Panc1 (cell line): ENCODE measurements around the gene POU4F1. TPM values are rescaled to one million over a fixed set of nuclear protein-coding genes. Genes with fewer than 3 reads are reported as not detected.

Experiments
- ATAC-seq: fragments of 200-7000 bp; cut with Tn5 transposase; 2 replicates; pipeline ENCODE4 v1.9.1; 2020; ENCODE audit warnings: mild to moderate bottlenecking, moderate library complexity
- BruUV-seq: library from RNA; stranded (reverse); fragments of 400-500 nt; replicated peaks from 2 replicates; lab custom pipeline; 2021; lab: Mats Ljungman, UMichigan
- CTCF ChIA-PET: fragments of 300-600 bp; sonication (Branson Sonifier 250); formaldehyde crosslinking; loops from one replicate; lab custom pipeline; 2022; ENCODE audit warnings: antibody characterized with exemption; lab: Charles Lee
- POLR2A ChIA-PET: fragments of 300-600 bp; sonication (Branson Sonifier 250); formaldehyde crosslinking; loops from one replicate; lab custom pipeline; 2022; ENCODE audit warnings: antibody characterized with exemption; lab: Charles Lee
- DNase-seq: peaks from one replicate; pipeline ENCODE4 v3.0.0-alpha.2; 2010; ENCODE audit warnings: low read depth, low spot score
- H3K27ac ChIP-seq: 2 replicates; pipeline ENCODE4 v1.5.1; 2011; ENCODE audit warnings: mild to moderate bottlenecking, low read length, inconsistent platforms
- H3K27me3 ChIP-seq: fragments of 200-500 bp; sonication (Bioruptor generic); 2 replicates; pipeline ENCODE4 v1.6.0; 2014; ENCODE audit warnings: low read length, inconsistent platforms; ENCODE audit not compliant: control insufficient read depth, insufficient read depth
- H3K36me3 ChIP-seq: fragments of 200-500 bp; sonication (Bioruptor generic); 2 replicates; pipeline ENCODE4 v1.5.1; 2014; ENCODE audit warnings: inconsistent platforms, mild to moderate bottlenecking, low read length, moderate library complexity; ENCODE audit not compliant: control insufficient read depth, insufficient read depth
- H3K4me1 ChIP-seq: 2 replicates; pipeline ENCODE4 v1.5.1; 2011; ENCODE audit warnings: inconsistent platforms, mild to moderate bottlenecking, low read length, moderate library complexity; ENCODE audit not compliant: control insufficient read depth, insufficient read depth
- H3K4me3 ChIP-seq, 2 experiments: 2 replicates each; pipeline ENCODE4 v1.5.1; 2011 to 2012; ENCODE audit warnings: low read depth in 2 of 2, low read length in 2 of 2, mild to moderate bottlenecking in 2 of 2, inconsistent platforms in 1 of 2, moderate library complexity in 1 of 2
- H3K9me3 ChIP-seq: fragments of 200-500 bp; sonication (Bioruptor generic); 2 replicates; pipeline ENCODE4 v1.5.1; 2014; ENCODE audit warnings: low read depth, mild to moderate bottlenecking, inconsistent platforms, low read length, moderate library complexity; ENCODE audit not compliant: control insufficient read depth, insufficient read depth
- CTCF ChIP-seq: fragments of 450-650 bp; IDR thresholded peaks from 2 replicates; pipeline ENCODE4 v1.5.1; 2017; ENCODE audit warnings: mild to moderate bottlenecking
- POLR2AphosphoS5 ChIP-seq: IDR thresholded peaks from 2 replicates; pipeline ENCODE4 v1.6.1; 2012; ENCODE audit warnings: mild to moderate bottlenecking, low read depth, low read length, moderate library complexity
- REST ChIP-seq, 2 experiments: IDR thresholded peaks; 2 replicates each; pipeline ENCODE4 v1.6.1; 2011 to 2012; ENCODE audit warnings: low read depth in 2 of 2, control low read depth in 1 of 2, low read length in 1 of 2, mild to moderate bottlenecking in 1 of 2, moderate library complexity in 1 of 2; ENCODE audit not compliant: insufficient read depth in 1 of 2
- SIN3A ChIP-seq: IDR thresholded peaks from 2 replicates; pipeline ENCODE4 v1.6.1; 2012; ENCODE audit warnings: low read depth, mild to moderate bottlenecking, low read length, moderate library complexity, borderline replicate concordance; ENCODE audit not compliant: insufficient read depth
- TCF7L2 ChIP-seq: IDR thresholded peaks from 2 replicates; pipeline ENCODE4 v1.6.1; 2011; ENCODE audit warnings: mild to moderate bottlenecking, low read depth, low read length, inconsistent platforms
- in situ Hi-C: cut with HindIII; loops from 2 replicates; pipeline ENCODE4 v1.10.0; 2016; ENCODE audit warnings: low sequenced_read_pairs, low pct_unique_long_range_greater_than_20kb
- intact Hi-C: fragments of 100-400 bp; cut with micrococcal nuclease; formaldehyde crosslinking; loops from one replicate; pipeline ENCODE4 v1.10.0; 2022; ENCODE audit not compliant: unreplicated experiment
- total RNA-seq: library from RNA; stranded (reverse); gene quantifications from one replicate; pipeline ENCODE4 v1.2.1, GENCODE V29; 2021; ENCODE audit not compliant: unreplicated experiment

Gene POU4F1
- total RNA-seq, 1 experiment from 2014 or later, result not detected

- ChIA-PET CTCF (no interaction called here), POLR2A (no interaction called here)
- Histone ChIP-seq H3K4me3 (no peak overlapping the region), H3K36me3 (no peaks in the 10 kb centered on the region), H3K27me3 (peaks cover 2% of the 10 kb centered on the region; the same call in 1 of the 2 replicates), H3K4me1 (0 out of 2 replicates have a peak, but pooled peaks cover 3% of the 10 kb centered on the region), H3K27ac (no peak overlapping the region), H3K9me3 (no peaks in the 10 kb centered on the region)
- DNase-seq (no peak), ATAC-seq (no peak)
- in situ Hi-C loops, result no loop called here
- intact Hi-C loops, result no loop called here
- BruUV-seq, result no TSS peak
- TF ChIP-seq SIN3A (no peak), CTCF (no peak), POLR2AphosphoS5 (no peak), REST (IDR thresholded peaks at IDR 0.05; ENCODE audit: insufficient read depth in 1 of 2, low read depth in 2 of 2, low read length in 1 of 2) (no peak), TCF7L2 (no peak)
These were observed 652 bp downstream of the POU4F1 start for GRCh38 chr13:78602561-78603239.

- Histone ChIP-seq H3K36me3 (no peaks in the 10 kb centered on the region), H3K9me3 (no peaks in the 10 kb centered on the region), H3K4me3 (no peak overlapping the region), H3K27me3 (peaks cover 2% of the 10 kb centered on the region; the same call in 1 of the 2 replicates), H3K27ac (no peak overlapping the region), H3K4me1 (0 out of 2 replicates have a peak, but pooled peaks cover 3% of the 10 kb centered on the region)
- TF ChIP-seq TCF7L2 (no peak), POLR2AphosphoS5 (no peak), SIN3A (no peak), REST (IDR thresholded peaks at IDR 0.05; ENCODE audit: insufficient read depth in 1 of 2, low read depth in 2 of 2, low read length in 1 of 2) (no peak), CTCF (no peak)
- ChIA-PET POLR2A (no interaction called here), CTCF (no interaction called here)
- intact Hi-C loops, result no loop called here
- ATAC-seq (no peak), DNase-seq (no peak)
- in situ Hi-C loops, result no loop called here
- no TSS peak for BruUV-seq
These were observed 1.3 kb downstream of the POU4F1 start for GRCh38 chr13:78601874-78602560.
